H1 (cell line): ENCODE results near the gene NOC4L. TPM values are rescaled to one million over a fixed set of nuclear protein-coding genes. Genes with fewer than 3 reads are reported as not detected.

Experiments used
- CTCF ChIA-PET: fragments of 300-600 bp; sonication (Branson Sonifier 250); formaldehyde crosslinking; loops from one replicate; lab custom pipeline; 2021; ENCODE audit not compliant: partially characterized antibody; lab: Charles Lee
- POLR2A ChIA-PET: fragments of 300-600 bp; sonication (Branson Sonifier 250); formaldehyde crosslinking; loops from one replicate; lab custom pipeline; 2021; ENCODE audit warnings: inconsistent platforms; ENCODE audit not compliant: partially characterized antibody; lab: Charles Lee
- DNase-seq, 2 experiments: peaks; one replicate each; pipeline versions ENCODE4 v3.0.0 to v3.0.0-alpha.2; 2010 to 2022; ENCODE audit warnings: low spot score in 2 of 2, low read depth in 1 of 2, mixed read lengths in 1 of 2
- FAIRE-seq: peaks from 2 replicates; lab custom pipeline; 2011; peaks lifted over from hg19 to GRCh38; lab: Jason Lieb, UNC
- H2AFZ ChIP-seq: 2 replicates; pipeline ENCODE4 v1.8.1; 2012; ENCODE audit warnings: low read length, inconsistent platforms
- H2AK5ac ChIP-seq: 2 replicates; pipeline ENCODE4 v1.6.1; 2013; ENCODE audit warnings: low read depth, low read length
- H2BK120ac ChIP-seq: replicated peaks from 2 replicates; pipeline ENCODE3; 2013; ENCODE audit warnings: low read depth, low read length, inconsistent platforms
- H2BK12ac ChIP-seq: 2 replicates; pipeline ENCODE4 v1.6.1; 2013; ENCODE audit warnings: low read depth, low read length
- H2BK15ac ChIP-seq: 2 replicates; pipeline ENCODE4 v1.6.1; 2013; ENCODE audit warnings: low read length
- H2BK20ac ChIP-seq: 2 replicates; pipeline ENCODE4 v1.6.1; 2013; ENCODE audit warnings: low read length
- H2BK5ac ChIP-seq: 2 replicates; pipeline ENCODE4 v1.6.1; 2013; ENCODE audit warnings: low read depth, low read length
- H3K14ac ChIP-seq: 2 replicates; pipeline ENCODE4 v1.6.1; 2013; ENCODE audit warnings: inconsistent platforms; ENCODE audit not compliant: insufficient read length
- H3K18ac ChIP-seq: 2 replicates; pipeline ENCODE4 v1.6.1; 2013; ENCODE audit warnings: low read length; ENCODE audit errors: extremely low read depth
- H3K23ac ChIP-seq: 2 replicates; pipeline ENCODE4 v1.6.1; 2013; ENCODE audit warnings: inconsistent platforms; ENCODE audit not compliant: insufficient read length
- H3K23me2 ChIP-seq: 2 replicates; pipeline ENCODE4 v1.6.1; 2013; ENCODE audit warnings: low read depth, low read length
- H3K27ac ChIP-seq: 2 replicates; pipeline ENCODE4 v1.6.1; 2011; ENCODE audit warnings: low read depth, low read length, inconsistent platforms
- H3K27me3 ChIP-seq, 4 experiments: replicated peaks in 1 of 4; 1 replicate in 1 of 4; 2 replicates in 3 of 4; pipeline versions ENCODE4 v1.6.1 to v1.8.1; 2011 to 2013; ENCODE audit warnings: low read length in 3 of 4, mild to moderate bottlenecking in 3 of 4, inconsistent platforms in 2 of 4, mixed read lengths in 2 of 4, moderate library complexity in 1 of 4; ENCODE audit not compliant: control insufficient read depth in 3 of 4, insufficient read depth in 3 of 4; ENCODE audit errors: extremely low read depth in 1 of 4
- H3K36me3 ChIP-seq, 4 experiments: 2 replicates each; pipeline versions ENCODE4 v1.6.1 to v1.8.1; 2011 to 2013; ENCODE audit warnings: mild to moderate bottlenecking in 4 of 4, low read length in 3 of 4, moderate library complexity in 2 of 4, control low read depth in 1 of 4, inconsistent platforms in 1 of 4; ENCODE audit not compliant: insufficient read depth in 4 of 4, control insufficient read depth in 2 of 4
- H3K4ac ChIP-seq: replicated peaks from 2 replicates; pipeline ENCODE3; 2013; ENCODE audit warnings: low read length, low read depth, mixed read lengths, inconsistent platforms; ENCODE audit not compliant: insufficient read length
- H3K4me1 ChIP-seq, 4 experiments: replicated peaks in 1 of 4; 1 replicate in 1 of 4; 2 replicates in 3 of 4; pipeline versions ENCODE4 v1.6.1 to v1.8.1; 2011 to 2013; ENCODE audit warnings: low read length in 3 of 4, inconsistent platforms in 2 of 4, mixed read lengths in 1 of 4; ENCODE audit not compliant: insufficient read depth in 4 of 4, control insufficient read depth in 3 of 4
- H3K4me2 ChIP-seq, 2 experiments: 2 replicates each; pipeline versions ENCODE4 v1.6.1 to v1.8.1; 2011 to 2013; ENCODE audit warnings: low read depth in 2 of 2, low read length in 2 of 2, control low read depth in 1 of 2, inconsistent platforms in 1 of 2, mild to moderate bottlenecking in 1 of 2; ENCODE audit not compliant: insufficient read depth in 1 of 2
- H3K4me3 ChIP-seq, 4 experiments: fragments of 200-600, 300-600 bp in 1 of 4; sonication (generic), shearing (Covaris generic), sonication (Bioruptor Twin) in 1 of 4; 2 replicates each; pipeline versions ENCODE4 v1.5.1 to v1.8.1; 2011 to 2016; ENCODE audit warnings: low read length in 4 of 4, low read depth in 3 of 4, control low read depth in 2 of 4, inconsistent platforms in 2 of 4, mild to moderate bottlenecking in 2 of 4, mixed read lengths in 1 of 4, moderate library complexity in 1 of 4; ENCODE audit not compliant: insufficient read depth in 2 of 4; ENCODE audit errors: extremely low read depth in 1 of 4
- H3K56ac ChIP-seq: replicated peaks from 2 replicates; pipeline ENCODE3; 2013; ENCODE audit warnings: low read depth, mild to moderate bottlenecking, mixed read lengths, low read length, inconsistent platforms; ENCODE audit not compliant: insufficient read length
- H3K79me1 ChIP-seq: 2 replicates; pipeline ENCODE4 v1.6.1; 2013; ENCODE audit warnings: low read depth, low read length, control low read depth
- H3K79me2 ChIP-seq, 2 experiments: 2 replicates each; pipeline versions ENCODE4 v1.6.1 to v1.8.1; 2012 to 2013; ENCODE audit warnings: low read length in 2 of 2, mild to moderate bottlenecking in 2 of 2, inconsistent platforms in 1 of 2; ENCODE audit not compliant: insufficient read depth in 2 of 2, control insufficient read depth in 1 of 2
- H3K9ac ChIP-seq, 4 experiments: replicated peaks in 1 of 4; 1 replicate in 1 of 4; 2 replicates in 3 of 4; pipeline versions ENCODE4 v1.6.1 to v1.8.1; 2011 to 2013; ENCODE audit warnings: low read depth in 3 of 4, low read length in 3 of 4, control low read depth in 2 of 4, mild to moderate bottlenecking in 2 of 4, moderate library complexity in 2 of 4, inconsistent platforms in 1 of 4; ENCODE audit errors: extremely low read depth in 1 of 4
- H3K9me3 ChIP-seq, 2 experiments: 2 replicates each; pipeline versions ENCODE4 v1.6.1 to v1.8.1; 2012 to 2013; ENCODE audit warnings: mild to moderate bottlenecking in 2 of 2, moderate library complexity in 2 of 2, control low read depth in 1 of 2, inconsistent platforms in 1 of 2, low read depth in 1 of 2, low read length in 1 of 2, mixed read lengths in 1 of 2; ENCODE audit not compliant: insufficient read depth in 2 of 2
- H4K20me1 ChIP-seq, 2 experiments: replicated peaks in 1 of 2; 2 replicates each; pipeline versions ENCODE3 to v1.8.1; 2011 to 2013; ENCODE audit warnings: inconsistent platforms in 2 of 2, low read length in 2 of 2, mild to moderate bottlenecking in 1 of 2; ENCODE audit not compliant: insufficient read depth in 2 of 2, control insufficient read depth in 1 of 2
- H4K5ac ChIP-seq: 2 replicates; pipeline ENCODE4 v1.6.1; 2013; ENCODE audit warnings: low read length, low read depth, mixed read lengths, inconsistent platforms; ENCODE audit not compliant: insufficient read length
- H4K8ac ChIP-seq: 2 replicates; pipeline ENCODE4 v1.8.0; 2013; ENCODE audit warnings: mild to moderate bottlenecking, moderate library complexity, low read length, inconsistent platforms; ENCODE audit not compliant: insufficient read depth; ENCODE audit errors: extremely low read depth
- H4K91ac ChIP-seq: replicated peaks from 2 replicates; pipeline ENCODE3; 2013; ENCODE audit warnings: low read length, mixed read lengths, inconsistent platforms; ENCODE audit not compliant: insufficient read length
- FOSL1 ChIP-seq: IDR thresholded peaks from 2 replicates; pipeline ENCODE4 v1.6.1; 2011; ENCODE audit warnings: mild to moderate bottlenecking, low read depth, low read length, moderate library complexity; ENCODE audit not compliant: insufficient read depth
- WGBS, 2 experiments: shearing (Covaris generic) in 1 of 2; methylation state at CpG; one replicate each; pipeline versions ENCODE4 v1.1.6 to v1.1.7; 2013 to 2015; ENCODE audit warnings: low lambda C conversion rate in 2 of 2, mixed read lengths in 2 of 2, inconsistent platforms in 1 of 2, low coverage in 1 of 2, missing lambda C conversion rate in 1 of 2; ENCODE audit not compliant: insufficient replicate concordance in 2 of 2, insufficient coverage in 1 of 2, insufficient read length in 1 of 2; ENCODE audit errors: extremely low coverage in 1 of 2, missing lambda C conversion rate in 1 of 2; 5-methylcytosine and 5-hydroxymethylcytosine counted together
- polyA plus RNA-seq, 7 experiments: library from polyadenylated mRNA; depleted of rRNA in 3 of 7; stranded (reverse) in 5 of 7; unstranded in 2 of 7; fragments of >200 nt in 5 of 7; fragments of 200-250 nt in 2 of 7; gene quantifications; 1 replicate in 5 of 7; 2 replicates in 1 of 7; 4 replicates in 1 of 7; pipeline versions ENCODE4 v1.2.1 to v1.2.3, GENCODE V29; 2011 to 2013; ENCODE audit warnings: missing spikeins in 2 of 7, mixed read lengths in 2 of 7
- total RNA-seq: library from RNA; stranded (reverse); fragmentation: NEBNext Ultra II Directional; extraction: Animal tissue kit (Norgen Biotek cat#: 25700); gene quantifications from 2 replicates; pipeline ENCODE4 v1.2.1, GENCODE V29; 2021

Gene NOC4L
- total and polyA plus RNA-seq, 2 of the 8 experiments (the other 6 are each of a cell fraction or from before 2014, with no cell fraction given), result 26.8 to 40.3 TPM

DNA sequence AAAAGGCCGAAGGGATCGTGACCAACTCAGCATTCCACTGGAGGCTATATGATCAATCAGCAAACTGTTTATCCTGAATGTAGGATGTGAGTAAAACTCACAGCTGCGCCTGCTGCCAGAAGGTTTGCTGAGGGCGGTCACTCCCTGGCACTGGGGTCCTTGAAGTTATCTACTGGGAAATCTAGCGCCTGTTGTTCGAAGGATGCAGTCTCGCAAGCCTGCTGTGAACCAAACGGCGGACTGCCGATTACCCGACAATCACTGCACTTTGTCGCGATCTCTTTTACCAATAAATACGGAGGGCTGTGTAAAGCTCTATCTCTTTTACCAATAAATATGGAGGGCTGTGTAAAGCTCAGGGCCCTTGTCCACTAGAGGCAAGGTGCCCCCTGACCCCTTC lies 13.0 kb upstream of the NOC4L start:
- Histone ChIP-seq H2BK120ac (no peak overlapping the region), H2BK12ac (no peak overlapping the region), H2BK20ac (no peak overlapping the region), H4K20me1 (no peaks in the 10 kb centered on the region), H3K9ac (no peak overlapping the region), H3K4me1 (no peaks in the 10 kb centered on the region), H2BK15ac (no peak overlapping the region), H3K4ac (no peak overlapping the region), H4K8ac (no peak overlapping the region), H3K23me2 (no peaks in the 10 kb centered on the region), H3K4me2 (no peak overlapping the region), H4K91ac (no peak overlapping the region), H2BK5ac (no peak overlapping the region), H3K18ac (no peak overlapping the region), H3K27ac (no peak overlapping the region), H3K14ac (no peak overlapping the region), H3K27me3 (no peaks in the 10 kb centered on the region; a peak in 2 of 7 replicates), H3K56ac (no peak overlapping the region), H4K5ac (no peak overlapping the region), H3K4me3 (no peak overlapping the region), H2AFZ (no peak overlapping the region), H3K79me2 (no peaks in the 10 kb centered on the region), H3K23ac (no peak overlapping the region), H3K36me3 (peaks cover 0 to 26% (median 11%) of the 10 kb centered on the region in 4 experiments; a peak in 6 of 8 replicates), H3K9me3 (peaks cover 10 to 29% of the 10 kb centered on the region in 2 experiments), H3K79me1 (no peaks in the 10 kb centered on the region), H2AK5ac (no peak overlapping the region)
- FAIRE-seq, result no peak
- TF ChIP-seq FOSL1, result no peak
- 94% methylated on average over 14 of the region's 14 CpGs; no CpG with 5 or more reads in 1 of the 2 experiments for WGBS, 2 experiments
- no peak for DNase-seq
- POLR2A ChIA-PET, result interaction anchor here (1.2 to 1.6 kb wide), 3 partner anchors 8 to 37 kb away, joined by 3 to 5 read pairs (median 4); no protein-coding TSS in a partner anchor
- CTCF ChIA-PET, result no interaction called here
